Panc1 (cell line): Measurements from ENCODE around the gene PCED1B.

ENCODE experiments used
- CTCF ChIP-seq: fragments of 450-650 bp; IDR thresholded peaks from 2 replicates; pipeline ENCODE4 v1.5.1; 2017; ENCODE audit warnings: mild to moderate bottlenecking
- POLR2AphosphoS5 ChIP-seq: IDR thresholded peaks from 2 replicates; pipeline ENCODE4 v1.6.1; 2012; ENCODE audit warnings: mild to moderate bottlenecking, low read depth, low read length, moderate library complexity
- REST ChIP-seq, 2 experiments: IDR thresholded peaks; 2 replicates each; pipeline ENCODE4 v1.6.1; 2011 to 2012; ENCODE audit warnings: low read depth in 2 of 2, control low read depth in 1 of 2, low read length in 1 of 2, mild to moderate bottlenecking in 1 of 2, moderate library complexity in 1 of 2; ENCODE audit not compliant: insufficient read depth in 1 of 2

GRCh38 chr12:47102406-47102805 is 23.0 kb downstream of the PCED1B start:
- TF ChIP-seq CTCF (no peak), REST (IDR thresholded peaks at IDR 0.05; ENCODE audit: insufficient read depth in 1 of 2, low read depth in 2 of 2, low read length in 1 of 2) (no peak), POLR2AphosphoS5 (no peak)
